Activated T-cell treated with anti-CD3 and anti-CD28 coated beads, Interleukin-2, amount 50 U/mL, for 72 hours (primary cell): ENCODE data around the gene KCNIP4. TPM values are rescaled to one million over a fixed set of nuclear protein-coding genes. Genes with fewer than 3 reads are reported as not detected.

Source experiments
- ATAC-seq, 2 donors: fragments of 150-1000 bp; cut with Tn5 transposase; replicated peaks in 1 of 2; 2 replicates each; pipeline ENCODE4 v1.10.0; 2021; ENCODE audit warnings: moderate library complexity in 2 of 2, mild to moderate bottlenecking in 1 of 2
- DNase-seq, 2 donors: peaks; one replicate each; pipeline ENCODE4 v3.0.0; 2021 to 2022; ENCODE audit warnings: mixed read lengths in 1 of 2
- H3K27ac Mint-ChIP-seq: one replicate; pipeline ENCODE4 v1.8.0; 2022; ENCODE audit warnings: mild to moderate bottlenecking, moderate library complexity, mixed read lengths
- H3K27me3 Mint-ChIP-seq: one replicate; pipeline ENCODE4 v1.8.0; 2022; ENCODE audit warnings: low read depth, mixed read lengths
- H3K36me3 Mint-ChIP-seq, 2 donors: one replicate each; pipeline ENCODE4 v1.8.0; 2022; ENCODE audit warnings: mixed read lengths in 2 of 2, mild to moderate bottlenecking in 1 of 2; ENCODE audit not compliant: insufficient read depth in 2 of 2
- H3K4me1 Mint-ChIP-seq: one replicate; pipeline ENCODE4 v1.8.0; 2022; ENCODE audit warnings: low read depth, mixed read lengths
- H3K4me3 Mint-ChIP-seq, 2 donors: one replicate each; pipeline ENCODE4 v1.8.0; 2022; ENCODE audit warnings: mild to moderate bottlenecking in 2 of 2, mixed read lengths in 2 of 2, moderate library complexity in 2 of 2
- H3K9me3 Mint-ChIP-seq, 2 donors: one replicate each; pipeline ENCODE4 v1.8.0; 2022; ENCODE audit warnings: mixed read lengths in 2 of 2
- total RNA-seq, 2 donors: library from RNA; stranded (reverse); gene quantifications; one replicate each; pipeline ENCODE4 v1.2.3, GENCODE V29; 2022

KCNIP4 gene
- total RNA-seq, 2 donors from 2014 or later: not detected

- no peaks in the 10 kb centered on the region for H3K36me3 Mint-ChIP-seq
- peaks cover 1 to 4% of the 10 kb centered on the region in 2 donors for H3K9me3 Mint-ChIP-seq
- no peaks in the 10 kb centered on the region for H3K4me1 Mint-ChIP-seq
- ATAC-seq: no peak
- no peak for DNase-seq
- H3K4me3 Mint-ChIP-seq: no peak overlapping the region
- no peaks in the 10 kb centered on the region for H3K27me3 Mint-ChIP-seq
- no peak overlapping the region for H3K27ac Mint-ChIP-seq
Observed at GRCh38 chr4:21535898-21536297, 412.7 kb downstream of the KCNIP4 start.

- ATAC-seq (no peak), DNase-seq (no peak)
- Mint-ChIP-seq H3K9me3 (peaks cover 2 to 6% of the 10 kb centered on the region in 2 donors), H3K27ac (no peak overlapping the region), H3K4me1 (no peaks in the 10 kb centered on the region), H3K27me3 (no peaks in the 10 kb centered on the region), H3K36me3 (no peaks in the 10 kb centered on the region), H3K4me3 (no peak overlapping the region)
Observed at GRCh38 chr4:21531048-21531447, 417.5 kb downstream of the KCNIP4 start.

- Mint-ChIP-seq H3K4me3 (no peak overlapping the region), H3K36me3 (no peaks in the 10 kb centered on the region), H3K27ac (no peak overlapping the region), H3K9me3 (peaks cover 2 to 4% of the 10 kb centered on the region in 2 donors), H3K4me1 (no peaks in the 10 kb centered on the region), H3K27me3 (no peaks in the 10 kb centered on the region)
- DNase-seq (no peak), ATAC-seq (no peak)
Observed at GRCh38 chr4:21529214-21529613, 419.4 kb downstream of the KCNIP4 start.

GRCh38 chr4:21522296-21522695 lies 426.3 kb downstream of the KCNIP4 start:
- Mint-ChIP-seq H3K4me1 (no peaks in the 10 kb centered on the region), H3K27me3 (no peaks in the 10 kb centered on the region), H3K9me3 (peaks cover 3 to 4% of the 10 kb centered on the region in 2 donors), H3K27ac (no peak overlapping the region), H3K4me3 (no peak overlapping the region), H3K36me3 (no peaks in the 10 kb centered on the region)
- ATAC-seq (no peak), DNase-seq (no peak)

- no peaks in the 10 kb centered on the region for H3K4me1 Mint-ChIP-seq
- H3K9me3 Mint-ChIP-seq: peaks cover 0 to 5% of the 10 kb centered on the region in 2 donors
- no peaks in the 10 kb centered on the region for H3K36me3 Mint-ChIP-seq
Observed at GRCh38 chr4:21517126-21517859, 431.3 kb downstream of the KCNIP4 start.

GRCh38 chr4:21514022-21514694 lies 434.4 kb downstream of the KCNIP4 start:
- Mint-ChIP-seq H3K9me3 (peaks cover 0 to 5% of the 10 kb centered on the region in 2 donors), H3K4me3 (no peak overlapping the region), H3K27ac (no peak overlapping the region), H3K27me3 (no peaks in the 10 kb centered on the region), H3K36me3 (no peaks in the 10 kb centered on the region), H3K4me1 (no peaks in the 10 kb centered on the region)
- DNase-seq (no peak), ATAC-seq (no peak)

More at GRCh38 chr4:21517126-21517859, 431.3 kb downstream of the KCNIP4 start:
- no peak overlapping the region for H3K4me3 Mint-ChIP-seq
- ATAC-seq (no peak), DNase-seq (no peak)
- H3K27ac Mint-ChIP-seq: no peak overlapping the region
- no peaks in the 10 kb centered on the region for H3K27me3 Mint-ChIP-seq

- peaks cover 0 to 3% of the 10 kb centered on the region in 2 donors for H3K9me3 Mint-ChIP-seq
- ATAC-seq (no peak), DNase-seq (no peak)
- H3K36me3 Mint-ChIP-seq: no peaks in the 10 kb centered on the region
- no peaks in the 10 kb centered on the region for H3K4me1 Mint-ChIP-seq
- H3K27ac Mint-ChIP-seq: no peak overlapping the region
- H3K27me3 Mint-ChIP-seq: no peaks in the 10 kb centered on the region
- no peak overlapping the region for H3K4me3 Mint-ChIP-seq
Observed at GRCh38 chr4:21512353-21512752, 436.2 kb downstream of the KCNIP4 start.

GRCh38 chr4:21507439-21507838 lies 441.1 kb downstream of the KCNIP4 start:
- Mint-ChIP-seq H3K9me3 (no peaks in the 10 kb centered on the region), H3K36me3 (no peaks in the 10 kb centered on the region), H3K27me3 (no peaks in the 10 kb centered on the region), H3K27ac (no peak overlapping the region), H3K4me3 (no peak overlapping the region), H3K4me1 (no peaks in the 10 kb centered on the region)
- DNase-seq (no peak), ATAC-seq (no peak)

GRCh38 chr4:21490682-21491081 lies 457.9 kb downstream of the KCNIP4 start:
- Mint-ChIP-seq H3K4me3 (no peak overlapping the region), H3K36me3 (peaks cover 0 to 1% of the 10 kb centered on the region in 2 donors), H3K4me1 (no peaks in the 10 kb centered on the region), H3K27me3 (no peaks in the 10 kb centered on the region), H3K27ac (no peak overlapping the region), H3K9me3 (peaks cover 0 to 5% of the 10 kb centered on the region in 2 donors)
- ATAC-seq: no peak
- no peak for DNase-seq

GRCh38 chr4:21476757-21477156 lies 471.8 kb downstream of the KCNIP4 start:
- H3K9me3 Mint-ChIP-seq: peaks cover 0 to 2% of the 10 kb centered on the region in 2 donors
- H3K4me1 Mint-ChIP-seq: no peaks in the 10 kb centered on the region
- no peak for DNase-seq
- no peak overlapping the region for H3K4me3 Mint-ChIP-seq
- ATAC-seq: no peak
- H3K27ac Mint-ChIP-seq: no peak overlapping the region
- no peaks in the 10 kb centered on the region for H3K36me3 Mint-ChIP-seq
- no peaks in the 10 kb centered on the region for H3K27me3 Mint-ChIP-seq

GRCh38 chr4:21474195-21474594 lies 474.4 kb downstream of the KCNIP4 start:
- Mint-ChIP-seq H3K27me3 (no peaks in the 10 kb centered on the region), H3K27ac (no peak overlapping the region), H3K4me1 (no peaks in the 10 kb centered on the region), H3K4me3 (no peak overlapping the region), H3K36me3 (no peaks in the 10 kb centered on the region), H3K9me3 (peaks cover 0 to 2% of the 10 kb centered on the region in 2 donors)
- DNase-seq (no peak), ATAC-seq (no peak)

GRCh38 chr4:21470535-21470934 lies 478.0 kb downstream of the KCNIP4 start:
- H3K27me3 Mint-ChIP-seq: no peaks in the 10 kb centered on the region
- DNase-seq (no peak), ATAC-seq (no peak)
- no peaks in the 10 kb centered on the region for H3K9me3 Mint-ChIP-seq
- H3K4me3 Mint-ChIP-seq: no peak overlapping the region
- no peaks in the 10 kb centered on the region for H3K36me3 Mint-ChIP-seq
- H3K27ac Mint-ChIP-seq: no peak overlapping the region
- H3K4me1 Mint-ChIP-seq: no peaks in the 10 kb centered on the region

GRCh38 chr4:21469438-21470300 lies 478.9 kb downstream of the KCNIP4 start:
- no peaks in the 10 kb centered on the region for H3K27me3 Mint-ChIP-seq
- no peak overlapping the region for H3K27ac Mint-ChIP-seq
- H3K4me1 Mint-ChIP-seq: no peaks in the 10 kb centered on the region
- no peak for DNase-seq
- no peaks in the 10 kb centered on the region for H3K9me3 Mint-ChIP-seq
- H3K36me3 Mint-ChIP-seq: no peaks in the 10 kb centered on the region
- no peak overlapping the region for H3K4me3 Mint-ChIP-seq
- ATAC-seq: no peak
